GM12878 (cell line): ENCODE measurements around the gene INTS7. TPM values are rescaled to one million over a fixed set of nuclear protein-coding genes. Genes with fewer than 3 reads are reported as not detected.

Experiments used
- ATAC-seq: fragments of 200-7000 bp; cut with Tn5 transposase; 3 replicates; pipeline ENCODE4 v1.9.1; 2020; ENCODE audit warnings: mild to moderate bottlenecking, moderate library complexity
- BruUV-seq: library from RNA; stranded (reverse); fragments of 400-500 nt; replicated peaks from 2 replicates; lab custom pipeline; 2021; lab: Mats Ljungman, UMichigan
- CTCF ChIA-PET: fragments of 300-600 bp; sonication (Branson Sonifier 250); formaldehyde crosslinking; extraction: SDS; loops from one replicate; lab custom pipeline; 2021; ENCODE audit warnings: inconsistent platforms; lab: Yijun Ruan, JAX
- POLR2A ChIA-PET: fragments of 350-600 bp; formaldehyde crosslinking; extraction: SDS; loops from one replicate; lab custom pipeline; 2021; ENCODE audit warnings: inconsistent platforms; lab: Charles Lee
- RAD21 ChIA-PET: fragments of 300-600 bp; sonication (Branson Sonifier 250); formaldehyde crosslinking; loops from one replicate; lab custom pipeline; 2023; ENCODE audit warnings: antibody characterized with exemption; ENCODE audit not compliant: unreplicated experiment; lab: Charles Lee
- SMC1A ChIA-PET: fragments of 300-600 bp; sonication (Branson Sonifier 250); formaldehyde crosslinking; loops from one replicate; lab custom pipeline; 2023; ENCODE audit not compliant: unreplicated experiment, uncharacterized antibody; lab: Charles Lee
- DNase-seq: peaks from one replicate; pipeline ENCODE4 v3.0.0-alpha.2; 2011; ENCODE audit warnings: low read depth, low spot score
- FAIRE-seq: peaks from 3 replicates; lab custom pipeline; 2011; peaks lifted over from hg19 to GRCh38; lab: Jason Lieb, UNC
- H2AFZ ChIP-seq: 2 replicates; pipeline ENCODE4 v1.6.0; 2011; ENCODE audit warnings: low read depth, low read length, control low read depth; ENCODE audit not compliant: control insufficient read depth
- H3K27ac ChIP-seq: 2 replicates; pipeline ENCODE4 v1.5.1; 2011; ENCODE audit warnings: control low read depth; ENCODE audit not compliant: control insufficient read depth, insufficient read depth
- H3K27me3 ChIP-seq, 2 experiments: replicated peaks in 1 of 2; 2 replicates each; pipeline versions ENCODE4 v1.6.0 to v1.6.1; 2011; ENCODE audit warnings: low read length in 1 of 2; ENCODE audit not compliant: control insufficient read depth in 2 of 2, insufficient read depth in 2 of 2
- H3K36me3 ChIP-seq, 2 experiments: 2 replicates each; pipeline ENCODE4 v1.5.1; 2011; ENCODE audit warnings: low read length in 1 of 2; ENCODE audit not compliant: control insufficient read depth in 2 of 2, insufficient read depth in 2 of 2
- H3K4me1 ChIP-seq: 2 replicates; pipeline ENCODE4 v1.6.1; 2011; ENCODE audit warnings: mild to moderate bottlenecking, low read length, moderate library complexity, mixed read lengths; ENCODE audit not compliant: control insufficient read depth, insufficient read depth
- H3K4me2 ChIP-seq: 2 replicates; pipeline ENCODE4 v1.6.0; 2011; ENCODE audit warnings: control low read depth; ENCODE audit not compliant: control insufficient read depth, insufficient read depth
- H3K4me3 ChIP-seq: fragments of 200-600 bp; sonication (generic); 2 replicates; pipeline ENCODE4 v1.5.1; 2016
- H3K79me2 ChIP-seq: 2 replicates; pipeline ENCODE4 v1.6.0; 2011; ENCODE audit warnings: low read length; ENCODE audit not compliant: control insufficient read depth, insufficient read depth
- H3K9ac ChIP-seq: 2 replicates; pipeline ENCODE4 v1.8.0; 2011; ENCODE audit warnings: low read length, control low read depth, mixed read lengths; ENCODE audit not compliant: control insufficient read depth, insufficient read depth
- H3K9me3 ChIP-seq: replicated peaks from 3 replicates; pipeline ENCODE4 v1.5.1; 2011; ENCODE audit warnings: mild to moderate bottlenecking, low read length; ENCODE audit not compliant: control insufficient read depth, insufficient read depth
- H4K20me1 ChIP-seq: 2 replicates; pipeline ENCODE4 v1.6.0; 2011; ENCODE audit not compliant: control insufficient read depth, insufficient read depth
- ATF2 ChIP-seq: IDR thresholded peaks from 2 replicates; pipeline ENCODE4 v1.6.1; 2012; ENCODE audit warnings: low read length, inconsistent platforms
- BHLHE40 ChIP-seq, 2 experiments: fragments of 450-650 bp in 1 of 2; IDR thresholded peaks; 2 replicates each; pipeline ENCODE4 v1.6.1; 2011 to 2017; ENCODE audit warnings: low read depth in 2 of 2, borderline replicate concordance in 1 of 2, improper control_type of control experiment in 1 of 2, low read length in 1 of 2, mild to moderate bottlenecking in 1 of 2
- CEBPB ChIP-seq, 2 experiments: fragments of 150-350 bp in 1 of 2; IDR thresholded peaks; 2 replicates each; pipeline ENCODE4 v1.6.1; 2012 to 2014; ENCODE audit warnings: low read depth in 2 of 2, low read length in 2 of 2, borderline replicate concordance in 1 of 2, inconsistent platforms in 1 of 2
- CHD1 ChIP-seq: IDR thresholded peaks from 2 replicates; pipeline ENCODE4 v1.6.1; 2012; ENCODE audit warnings: low read depth, low read length, improper control_type of control experiment
- CHD2 ChIP-seq: IDR thresholded peaks from 2 replicates; pipeline ENCODE4 v1.6.1; 2011; ENCODE audit warnings: low read depth, low read length, improper control_type of control experiment, borderline replicate concordance
- CREB1 ChIP-seq: IDR thresholded peaks from 2 replicates; pipeline ENCODE4 v1.6.1; 2012; ENCODE audit warnings: low read depth, mild to moderate bottlenecking, inconsistent platforms
- E2F4 ChIP-seq: IDR thresholded peaks from 2 replicates; pipeline ENCODE4 v1.6.1; 2012; ENCODE audit warnings: low read depth, low read length, improper control_type of control experiment
- EED ChIP-seq: sonication (generic); IDR thresholded peaks from 2 replicates; pipeline ENCODE4 v1.6.1; 2016; ENCODE audit warnings: antibody characterized with exemption, low read depth
- IKZF1 ChIP-seq: fragments of 450-650 bp; conservative IDR thresholded peaks from 2 replicates; pipeline ENCODE4 v1.6.1; 2017; ENCODE audit warnings: antibody characterized with exemption, mild to moderate bottlenecking
- JUNB ChIP-seq: IDR thresholded peaks from 2 replicates; pipeline ENCODE4 v1.6.1; 2016; ENCODE audit warnings: antibody characterized with exemption, mild to moderate bottlenecking
- KAT2A ChIP-seq: conservative IDR thresholded peaks from 2 replicates; pipeline ENCODE4 v1.6.1; 2011; ENCODE audit warnings: low read depth, low read length; ENCODE audit not compliant: control insufficient read depth
- MTA3 ChIP-seq: IDR thresholded peaks from 2 replicates; pipeline ENCODE4 v1.6.1; 2012; ENCODE audit warnings: low read length, inconsistent platforms, borderline replicate concordance
- NBN ChIP-seq: fragments of 450-650 bp; IDR thresholded peaks from 2 replicates; pipeline ENCODE4 v1.6.1; 2016
- PAX8 ChIP-seq: fragments of 450-650 bp; IDR thresholded peaks from 2 replicates; pipeline ENCODE4 v1.6.1; 2017; ENCODE audit warnings: mild to moderate bottlenecking, moderate library complexity
- POLR2AphosphoS2 ChIP-seq: IDR thresholded peaks from 2 replicates; pipeline ENCODE4 v1.6.1; 2011; ENCODE audit warnings: low read depth, mild to moderate bottlenecking, low read length, improper control_type of control experiment, moderate library complexity
- RAD51 ChIP-seq: fragments of 450-650 bp; IDR thresholded peaks from 2 replicates; pipeline ENCODE4 v1.6.1; 2016; ENCODE audit warnings: moderate library complexity, mild to moderate bottlenecking, inconsistent platforms
- SIX5 ChIP-seq: IDR thresholded peaks from 2 replicates; pipeline ENCODE4 v1.6.1; 2011; ENCODE audit warnings: mild to moderate bottlenecking, low read depth, low read length, moderate library complexity; ENCODE audit not compliant: severe bottlenecking
- STAT1 ChIP-seq: fragments of 450-650 bp; conservative IDR thresholded peaks from 2 replicates; pipeline ENCODE4 v1.6.1; 2014; ENCODE audit warnings: antibody characterized with exemption, mild to moderate bottlenecking
- SUZ12 ChIP-seq: fragments of 200-600 bp; sonication (generic); IDR thresholded peaks from one replicate; pipeline ENCODE4 v1.6.1; 2018; ENCODE audit warnings: antibody characterized with exemption, mild to moderate bottlenecking; ENCODE audit not compliant: unreplicated experiment
- TAF1 ChIP-seq: IDR thresholded peaks from 2 replicates; pipeline ENCODE4 v1.6.1; 2011; ENCODE audit warnings: mild to moderate bottlenecking, low read depth, low read length, borderline replicate concordance
- ZZZ3 ChIP-seq: IDR thresholded peaks from 2 replicates; pipeline ENCODE4 v1.6.1; 2011; ENCODE audit warnings: low read depth; ENCODE audit not compliant: control insufficient read depth, insufficient read length
- WGBS: methylation state at CpG from one replicate; pipeline ENCODE4 v1.1.6; 2016; ENCODE audit warnings: low lambda C conversion rate; ENCODE audit not compliant: insufficient replicate concordance, insufficient coverage; ENCODE audit errors: missing lambda C conversion rate; 5-methylcytosine and 5-hydroxymethylcytosine counted together
- in situ Hi-C: fragments of 300-500 bp; cut with MboI; formaldehyde crosslinking; loops from 9 replicates; pipeline ENCODE4 v1.14.3; 2018; ENCODE audit warnings: mixed read lengths
- intact Hi-C: fragments of 100-400 bp; cut with micrococcal nuclease; formaldehyde crosslinking; loops from one replicate; pipeline ENCODE4 v1.14.2; 2022; ENCODE audit not compliant: unreplicated experiment
- polyA plus RNA-seq, 11 experiments: library from polyadenylated mRNA; depleted of rRNA in 4 of 11; unstranded in 6 of 11; stranded (reverse) in 5 of 11; fragments of >200 nt; fragmentation: Nextera tagmentation in 4 of 11; fragmentation: Illumina TruSeq in 1 of 11; extraction: Ambion mirVana in 4 of 11; extraction: Trizol in 1 of 11; gene quantifications; 1 replicate in 1 of 11; 2 replicates in 10 of 11; pipeline versions ENCODE4 v1.2.1 to v1.2.3, GENCODE V29; 2011 to 2016; ENCODE audit warnings: inconsistent platforms in 2 of 11, missing spikeins in 2 of 11, low read depth in 1 of 11
- total RNA-seq, 4 experiments: library from RNA; depleted of rRNA in 3 of 4; stranded (reverse); fragments of >200 nt in 3 of 4; fragmentation: Illumina TruSeq in 1 of 4; extraction: Trizol in 1 of 4; gene quantifications; 2 replicates each; pipeline versions ENCODE4 v1.2.1 to v1.2.3, GENCODE V29; 2013 to 2021

Gene INTS7
- total and polyA plus RNA-seq, 10 of the 15 experiments (the other 5 are each of a cell fraction or from before 2014, with no cell fraction given), result 17.1 to 49.1 (median 26.8) TPM

- TF ChIP-seq ATF2, result peak; percentile 55
- no peak for TF ChIP-seq ZZZ3
- peak; percentile 46; the same call in 1 of the 2 replicates for TF ChIP-seq CREB1
- TF ChIP-seq CEBPB (IDR thresholded peaks at IDR 0.05; ENCODE audit: borderline replicate concordance in 1 of 2, low read depth in 2 of 2, low read length in 2 of 2), result no peak
- TF ChIP-seq IKZF1, result peak; percentile 43; the same call in 1 of the 2 replicates
- 0 out of 2 replicates have a peak, but pooled peaks have one; percentile 10 for TF ChIP-seq NBN
- TF ChIP-seq EED, result peak; percentile 55; the same call in 1 of the 2 replicates
- peak in 1 of 2 experiments; percentile 57; a peak in 1 of 4 replicates for TF ChIP-seq BHLHE40 (IDR thresholded peaks at IDR 0.05; ENCODE audit: borderline replicate concordance in 1 of 2, low read depth in 2 of 2, low read length in 1 of 2)
- TF ChIP-seq JUNB, result peak; percentile 72
- no peak for TF ChIP-seq CHD1
- 0 out of 2 replicates have a peak, but pooled peaks have one; percentile 30 for TF ChIP-seq RAD51
Measured at GRCh38 chr1:211951856-211952255, 83.5 kb downstream of the INTS7 start (continued).

GRCh38 chr1:211948377-211948776 lies 87.0 kb downstream of the INTS7 start:
- no peaks in the 10 kb centered on the region for H3K27me3 ChIP-seq
- no peak for FAIRE-seq
- no peaks in the 10 kb centered on the region for H3K79me2 ChIP-seq
- intact Hi-C loops (no loop called here), in situ Hi-C loops (no loop called here)
- H2AFZ ChIP-seq, result no peak overlapping the region
- no peak overlapping the region for H3K27ac ChIP-seq
- ChIA-PET CTCF (no interaction called here), POLR2A (no interaction called here), SMC1A (no interaction called here), RAD21 (no interaction called here)
- WGBS, result 98% methylated on average over 5 of the region's 5 CpGs
- no peak overlapping the region for H3K4me2 ChIP-seq
- no TSS peak for BruUV-seq
- no peaks in the 10 kb centered on the region for H4K20me1 ChIP-seq
- no peak for DNase-seq
- ATAC-seq, result no peak
- no peak overlapping the region for H3K9ac ChIP-seq
- no peak overlapping the region for H3K4me3 ChIP-seq
- H3K9me3 ChIP-seq, result no peaks in the 10 kb centered on the region
- H3K36me3 ChIP-seq, result no peaks in the 10 kb centered on the region; a peak in 1 of 4 replicates
- H3K4me1 ChIP-seq, result peaks cover 7% of the 10 kb centered on the region
- no peak for TF ChIP-seq KAT2A
- no peak for TF ChIP-seq TAF1
- no peak for TF ChIP-seq ATF2
- TF ChIP-seq E2F4, result no peak
- no peak for TF ChIP-seq PAX8
- TF ChIP-seq CHD2, result no peak
- TF ChIP-seq STAT1, result no peak
- TF ChIP-seq SUZ12, result no peak
- TF ChIP-seq SIX5, result no peak
- TF ChIP-seq POLR2AphosphoS2, result no peak
- no peak for TF ChIP-seq MTA3
- TF ChIP-seq JUNB, result no peak
